ENCODE results near the gene ALKAL2. TPM values are rescaled to one million over a fixed set of nuclear protein-coding genes. Genes with fewer than 3 reads are reported as not detected.

Gene ALKAL2
- total and polyA plus RNA-seq, 2 of the 13 experiments (the other 11 are each of a cell fraction or from before 2014, with no cell fraction given) = 0.22 to 1.7 TPM

GRCh38 chr2:264493-265468 is 23.1 kb downstream of the ALKAL2 start, which contains the start of gene ACP1 (continued):
- TF ChIP-seq BRCA1 (CRISPR knock-in tag; IDR thresholded peaks at IDR 0.05) (0 out of 2 replicates have a peak, but pooled peaks have one; percentile 54), PLRG1 (conservative IDR thresholded peaks at IDR 0.05) (no peak), USF2 (IDR thresholded peaks at IDR 0.05; ENCODE audit: low read depth, low read length) (no peak), USF2 (CRISPR knock-in tag; IDR thresholded peaks at IDR 0.05; ENCODE audit: borderline replicate concordance) (no peak; the same call in 1 of the 2 replicates), SP1 (IDR thresholded peaks at IDR 0.05) (no peak), SP1 (CRISPR knock-in tag; IDR thresholded peaks at IDR 0.05) (peak; percentile 51), ZBTB40 (IDR thresholded peaks at IDR 0.05) (no peak), ZBTB40 (CRISPR knock-in tag; IDR thresholded peaks at IDR 0.05) (peak; percentile 78), RELA (CRISPR knock-in tag; IDR thresholded peaks at IDR 0.05) (no peak), SIX1 (CRISPR knock-in tag; IDR thresholded peaks at IDR 0.05; ENCODE audit: borderline replicate concordance) (no peak), FOXJ3 (CRISPR knock-in tag; IDR thresholded peaks at IDR 0.05; ENCODE audit: borderline replicate concordance) (no peak), HIVEP1 (CRISPR knock-in tag; IDR thresholded peaks at IDR 0.05) (peak; percentile 89), KDM1A (CRISPR knock-in tag; IDR thresholded peaks at IDR 0.05) (no peak), ZBED4 (CRISPR knock-in tag; IDR thresholded peaks at IDR 0.05; ENCODE audit: borderline replicate concordance) (no peak)

Data from HepG2 (cell line).